ENCODE results near the gene IL4R.
"Not testable (repeated sequence)": the region's sequence is repeated elsewhere in the genome, so short reads cannot be mapped to it uniquely, and the experiment has no call there.

The IL4R gene

GRCh38 chr16:27408012-27408601, 94.3 kb downstream of the IL4R start:
- DNase-seq = no peak

- no peak for DNase-seq
Measured at GRCh38 chr16:27408602-27409031, 94.8 kb downstream of the IL4R start.

- not testable (repeated sequence) for DNase-seq
Measured at GRCh38 chr16:27409958-27410357, 96.2 kb downstream of the IL4R start.

GRCh38 chr16:27410761-27411160, 97.0 kb downstream of the IL4R start:
- DNase-seq = no peak

GRCh38 chr16:27413956-27414355, 100.2 kb downstream of the IL4R start:
- no peak for DNase-seq
